Skeletal muscle tissue (tissue), 4 donors: ENCODE measurements around the gene ESYT3. TPM values are rescaled to one million over a fixed set of nuclear protein-coding genes. Genes with fewer than 3 reads are reported as not detected.

Experiments
- H3K27ac ChIP-seq: one replicate; pipeline ENCODE4 v1.7.0; 2013; ENCODE audit warnings: mild to moderate bottlenecking, low read depth, low read length, inconsistent platforms
- H3K27me3 ChIP-seq, 3 donors: one replicate each; pipeline ENCODE4 v1.7.0; 2013; ENCODE audit warnings: low read length in 3 of 3; ENCODE audit not compliant: control insufficient read depth in 3 of 3, insufficient read depth in 3 of 3
- H3K36me3 ChIP-seq, 3 donors: one replicate each; pipeline ENCODE4 v1.7.0; 2013; ENCODE audit warnings: low read length in 3 of 3; ENCODE audit not compliant: control insufficient read depth in 3 of 3, insufficient read depth in 3 of 3
- H3K4me1 ChIP-seq, 3 donors: one replicate each; pipeline ENCODE4 v1.7.0; 2013; ENCODE audit warnings: low read length in 3 of 3, mild to moderate bottlenecking in 3 of 3; ENCODE audit not compliant: control insufficient read depth in 3 of 3, insufficient read depth in 3 of 3
- H3K4me3 ChIP-seq, 3 donors: one replicate each; pipeline ENCODE4 v1.7.0; 2013; ENCODE audit warnings: low read length in 3 of 3
- H3K9ac ChIP-seq, 3 donors: one replicate each; pipeline ENCODE4 v1.7.0; 2013; ENCODE audit warnings: low read length in 3 of 3, mild to moderate bottlenecking in 3 of 3, moderate library complexity in 2 of 3, low read depth in 1 of 3
- H3K9me3 ChIP-seq, 3 donors: one replicate each; pipeline ENCODE4 v1.7.0; 2013; ENCODE audit warnings: low read length in 3 of 3; ENCODE audit not compliant: control insufficient read depth in 3 of 3
- total RNA-seq: library from RNA; depleted of rRNA; stranded (reverse); fragments of >200 nt; gene quantifications from one replicate; pipeline ENCODE4 v1.2.3, GENCODE V29; 2014
- donor health status: Osteomylitis.

The ESYT3 gene
- 14.1 TPM for total RNA-seq

- no peaks in the 10 kb centered on the region for H3K9me3 ChIP-seq
- H3K36me3 ChIP-seq = no peaks in the 10 kb centered on the region
- H3K4me3 ChIP-seq = peak within 1 kb of the TSS; percentile 62 to 75 (median 73)
- no peak within 1 kb of the TSS for H3K27ac ChIP-seq
- peaks cover 12 to 19% (median 15%) of the 10 kb centered on the region in 3 donors for H3K4me1 ChIP-seq
- H3K9ac ChIP-seq = peak within 1 kb of the TSS; percentile 57 to 74 (median 69)
- peaks cover 14 to 27% (median 20%) of the 10 kb centered on the region in 3 donors for H3K27me3 ChIP-seq
These were observed at the start of gene ESYT3 for GRCh38 chr3:138434276-138434874. ESYT3 (plus strand) TSS chr3:138434616; CDS start chr3:138434799, 183 bp downstream.

- H3K4me3 ChIP-seq = no peak overlapping the region
- peaks cover 34 to 55% (median 55%) of the 10 kb centered on the region in 3 donors for H3K4me1 ChIP-seq
- H3K36me3 ChIP-seq = peaks cover 0 to 3% (median 0%) of the 10 kb centered on the region in 3 donors
- no peak overlapping the region for H3K9ac ChIP-seq
- no peaks in the 10 kb centered on the region for H3K27me3 ChIP-seq
- H3K9me3 ChIP-seq = no peaks in the 10 kb centered on the region
- no peak overlapping the region for H3K27ac ChIP-seq
These were observed 49.4 kb upstream of the ESYT3 start for GRCh38 chr3:138384976-138385375.

GRCh38 chr3:138389144-138389601 lies 45.2 kb upstream of the ESYT3 start:
- H3K9ac ChIP-seq = no peak overlapping the region
- peaks cover 16 to 31% (median 29%) of the 10 kb centered on the region in 3 donors for H3K4me1 ChIP-seq
- H3K27ac ChIP-seq = no peak overlapping the region
- H3K36me3 ChIP-seq = peaks cover 0 to 3% (median 0%) of the 10 kb centered on the region in 3 donors
- no peaks in the 10 kb centered on the region for H3K27me3 ChIP-seq
- H3K4me3 ChIP-seq = no peak overlapping the region
- H3K9me3 ChIP-seq = no peaks in the 10 kb centered on the region

- peaks cover 16 to 27% (median 22%) of the 10 kb centered on the region in 3 donors for H3K4me1 ChIP-seq
- H3K4me3 ChIP-seq = peak overlapping the region in 2 of 3 donors; percentile 45 to 51
- H3K27me3 ChIP-seq = no peaks in the 10 kb centered on the region
- H3K9me3 ChIP-seq = no peaks in the 10 kb centered on the region
- H3K36me3 ChIP-seq = no peaks in the 10 kb centered on the region
- H3K27ac ChIP-seq = peak overlapping the region; percentile 4
- H3K9ac ChIP-seq = peak overlapping the region in 2 of 3 donors; percentile 9 to 27
These were observed 44.4 kb upstream of the ESYT3 start for GRCh38 chr3:138389841-138390581.

GRCh38 chr3:138390582-138390932 lies 43.9 kb upstream of the ESYT3 start:
- Histone ChIP-seq H3K27me3 (no peaks in the 10 kb centered on the region), H3K4me3 (no peak overlapping the region), H3K9ac (no peak overlapping the region), H3K4me1 (peaks cover 19 to 33% (median 27%) of the 10 kb centered on the region in 3 donors), H3K27ac (peak overlapping the region; percentile 4), H3K9me3 (no peaks in the 10 kb centered on the region), H3K36me3 (no peaks in the 10 kb centered on the region)

GRCh38 chr3:138394156-138394555 lies 40.3 kb upstream of the ESYT3 start:
- Histone ChIP-seq H3K4me3 (no peak overlapping the region), H3K4me1 (peaks cover 32 to 54% (median 39%) of the 10 kb centered on the region in 3 donors), H3K9ac (no peak overlapping the region), H3K9me3 (no peaks in the 10 kb centered on the region), H3K36me3 (peaks cover 0 to 12% (median 11%) of the 10 kb centered on the region in 3 donors), H3K27me3 (no peaks in the 10 kb centered on the region), H3K27ac (no peak overlapping the region)

- H3K27me3 ChIP-seq = no peaks in the 10 kb centered on the region
- H3K36me3 ChIP-seq = peaks cover 3 to 14% (median 13%) of the 10 kb centered on the region in 3 donors
- no peak overlapping the region for H3K27ac ChIP-seq
- H3K9me3 ChIP-seq = no peaks in the 10 kb centered on the region
- H3K4me1 ChIP-seq = peaks cover 34 to 52% (median 36%) of the 10 kb centered on the region in 3 donors
- no peak overlapping the region for H3K4me3 ChIP-seq
- H3K9ac ChIP-seq = no peak overlapping the region
These were observed 39.7 kb upstream of the ESYT3 start for GRCh38 chr3:138394686-138395085.

GRCh38 chr3:138395865-138396751 lies 38.3 kb upstream of the ESYT3 start:
- Histone ChIP-seq H3K9me3 (no peaks in the 10 kb centered on the region), H3K27ac (peak overlapping the region; percentile 5), H3K36me3 (peaks cover 12 to 22% (median 21%) of the 10 kb centered on the region in 3 donors), H3K4me1 (peaks cover 38 to 56% (median 39%) of the 10 kb centered on the region in 3 donors), H3K4me3 (peak overlapping the region in 1 of 3 donors; percentile 13), H3K27me3 (no peaks in the 10 kb centered on the region), H3K9ac (peak overlapping the region in 1 of 3 donors; percentile 40)

GRCh38 chr3:138396752-138397410 lies 37.5 kb upstream of the ESYT3 start:
- H3K27ac ChIP-seq = no peak overlapping the region
- H3K27me3 ChIP-seq = no peaks in the 10 kb centered on the region
- H3K9me3 ChIP-seq = no peaks in the 10 kb centered on the region
- H3K4me1 ChIP-seq = peaks cover 38 to 56% (median 40%) of the 10 kb centered on the region in 3 donors
- H3K4me3 ChIP-seq = no peak overlapping the region
- peak overlapping the region in 1 of 3 donors; percentile 40 for H3K9ac ChIP-seq
- peaks cover 15 to 30% (median 23%) of the 10 kb centered on the region in 3 donors for H3K36me3 ChIP-seq
